IgD-negative memory B cell (primary cell): Measurements from ENCODE around the gene NKD1. TPM values are rescaled to one million over a fixed set of nuclear protein-coding genes. Genes with fewer than 3 reads are reported as not detected.

ENCODE experiments used
- H3K27ac Mint-ChIP-seq, 3 donors: one replicate each; pipeline ENCODE4 v1.8.0; 2020 to 2022; ENCODE audit warnings: mild to moderate bottlenecking in 3 of 3, mixed read lengths in 3 of 3, moderate library complexity in 1 of 3
- H3K27me3 Mint-ChIP-seq: one replicate; pipeline ENCODE4 v1.8.0; 2021; ENCODE audit warnings: mixed read lengths
- H3K36me3 Mint-ChIP-seq: one replicate; pipeline ENCODE4 v1.8.0; 2020; ENCODE audit warnings: mild to moderate bottlenecking, mixed read lengths
- H3K4me1 Mint-ChIP-seq, 3 donors: one replicate each; pipeline ENCODE4 v1.8.0; 2020 to 2022; ENCODE audit warnings: mixed read lengths in 3 of 3, mild to moderate bottlenecking in 1 of 3
- H3K4me3 Mint-ChIP-seq, 4 donors: one replicate each; pipeline ENCODE4 v1.8.0; 2020 to 2022; ENCODE audit warnings: mild to moderate bottlenecking in 4 of 4, mixed read lengths in 4 of 4, moderate library complexity in 3 of 4
- H3K9me3 Mint-ChIP-seq, 3 donors: one replicate each; pipeline ENCODE4 v1.8.0; 2020 to 2021; ENCODE audit warnings: mixed read lengths in 3 of 3, mild to moderate bottlenecking in 1 of 3
- polyA plus RNA-seq: library from polyadenylated mRNA; unstranded; fragments of 300-500 nt; fragmentation: Illumina TruSeq; gene quantifications from one replicate; pipeline ENCODE4 v1.2.3, GENCODE V29; 2021

NKD1 gene
- polyA plus RNA-seq, 1 donor from 2014 or later, result not detected

- Mint-ChIP-seq H3K4me3 (no peak overlapping the region), H3K4me1 (no peaks in the 10 kb centered on the region), H3K27me3 (no peaks in the 10 kb centered on the region), H3K36me3 (no peaks in the 10 kb centered on the region), H3K9me3 (no peaks in the 10 kb centered on the region), H3K27ac (no peak overlapping the region)
Observed at GRCh38 chr16:50598256-50598894, 50.2 kb downstream of the NKD1 start.

- Mint-ChIP-seq H3K4me3 (peak overlapping the region in 1 of 4 donors; percentile 17), H3K9me3 (no peaks in the 10 kb centered on the region)
Observed at GRCh38 chr16:50598936-50599361, 50.8 kb downstream of the NKD1 start.

DNA sequence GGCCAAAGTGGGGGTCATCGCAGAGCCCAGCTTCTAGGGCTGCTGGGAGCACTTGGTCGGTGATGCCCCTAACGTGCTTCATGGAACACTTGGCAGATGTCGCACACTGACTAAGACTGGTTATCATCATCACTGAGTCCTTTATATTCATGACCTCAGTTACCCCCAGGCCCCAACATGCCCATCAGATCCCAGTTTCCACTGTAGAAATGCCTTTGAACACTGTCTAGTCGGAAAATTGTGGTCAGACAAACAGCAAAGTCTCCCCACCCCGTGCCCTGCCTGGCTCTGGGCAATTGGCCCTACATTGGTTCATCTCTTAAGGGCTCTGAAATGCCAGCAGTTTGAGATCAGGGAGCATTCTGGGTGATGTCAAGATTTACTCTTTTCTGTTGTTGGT lies 51.3 kb downstream of the NKD1 start:
- H3K27ac Mint-ChIP-seq, result peak overlapping the region in 1 of 3 donors; percentile 73

More at GRCh38 chr16:50598936-50599361, 50.8 kb downstream of the NKD1 start:
- no peaks in the 10 kb centered on the region for H3K36me3 Mint-ChIP-seq
- H3K27me3 Mint-ChIP-seq, result no peaks in the 10 kb centered on the region
- no peak overlapping the region for H3K27ac Mint-ChIP-seq
- H3K4me1 Mint-ChIP-seq, result no peaks in the 10 kb centered on the region

GRCh38 chr16:50600582-50601283 lies 52.5 kb downstream of the NKD1 start:
- H3K27ac Mint-ChIP-seq, result peak overlapping the region in 1 of 3 donors; percentile 31
- H3K36me3 Mint-ChIP-seq, result no peaks in the 10 kb centered on the region
- no peaks in the 10 kb centered on the region for H3K9me3 Mint-ChIP-seq
- H3K4me1 Mint-ChIP-seq, result no peaks in the 10 kb centered on the region
- no peaks in the 10 kb centered on the region for H3K27me3 Mint-ChIP-seq
- no peak overlapping the region for H3K4me3 Mint-ChIP-seq

More for the DNA sequence above, 51.3 kb downstream of the NKD1 start:
- Mint-ChIP-seq H3K27me3 (no peaks in the 10 kb centered on the region), H3K4me3 (no peak overlapping the region), H3K4me1 (no peaks in the 10 kb centered on the region), H3K9me3 (no peaks in the 10 kb centered on the region), H3K36me3 (no peaks in the 10 kb centered on the region)

DNA sequence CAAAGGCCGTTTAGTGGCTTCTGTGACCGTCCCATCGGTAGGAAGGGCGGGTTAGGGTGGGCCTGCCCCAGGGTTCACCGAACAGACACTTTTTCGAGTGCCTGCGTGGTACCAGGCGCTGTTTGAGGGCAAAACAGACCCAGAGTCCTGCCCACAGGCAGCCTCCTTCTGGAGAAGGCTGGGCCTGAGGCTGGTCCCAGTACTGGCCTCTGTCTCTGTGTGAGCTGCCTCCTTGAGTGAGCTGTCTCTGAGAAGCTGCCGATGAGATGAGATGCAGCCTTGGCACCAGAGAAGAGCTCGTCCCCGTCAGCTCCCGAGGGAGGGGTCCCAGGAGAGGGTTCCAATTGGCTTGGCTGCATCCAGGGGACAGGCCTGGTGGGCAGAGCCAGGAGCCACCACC lies 53.1 kb downstream of the NKD1 start:
- Mint-ChIP-seq H3K36me3 (no peaks in the 10 kb centered on the region), H3K27me3 (no peaks in the 10 kb centered on the region), H3K4me3 (no peak overlapping the region), H3K9me3 (no peaks in the 10 kb centered on the region), H3K4me1 (no peaks in the 10 kb centered on the region), H3K27ac (no peak overlapping the region)

DNA sequence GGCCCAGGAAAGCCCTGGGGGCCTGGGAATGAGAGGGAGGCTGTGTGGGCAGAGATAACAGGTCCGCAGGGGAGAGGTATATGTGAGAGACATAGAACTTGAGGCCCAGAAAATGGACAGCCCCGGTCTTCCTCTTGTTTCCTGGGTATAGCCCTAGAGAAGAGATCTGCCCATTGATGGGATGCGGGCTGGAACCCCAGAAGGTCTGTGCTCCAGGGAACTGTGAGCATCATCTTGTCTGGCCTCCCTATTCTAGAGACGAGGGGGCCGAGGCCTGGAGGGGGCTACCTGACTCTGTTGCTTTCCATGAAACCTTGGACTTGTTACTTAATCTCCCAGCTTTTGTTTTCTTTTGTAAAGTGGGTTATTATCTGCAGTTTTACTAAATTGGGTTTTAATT lies 53.9 kb downstream of the NKD1 start:
- no peaks in the 10 kb centered on the region for H3K27me3 Mint-ChIP-seq
- H3K4me1 Mint-ChIP-seq, result no peaks in the 10 kb centered on the region
- H3K9me3 Mint-ChIP-seq, result no peaks in the 10 kb centered on the region
- no peaks in the 10 kb centered on the region for H3K36me3 Mint-ChIP-seq
- no peak overlapping the region for H3K4me3 Mint-ChIP-seq
- no peak overlapping the region for H3K27ac Mint-ChIP-seq

DNA sequence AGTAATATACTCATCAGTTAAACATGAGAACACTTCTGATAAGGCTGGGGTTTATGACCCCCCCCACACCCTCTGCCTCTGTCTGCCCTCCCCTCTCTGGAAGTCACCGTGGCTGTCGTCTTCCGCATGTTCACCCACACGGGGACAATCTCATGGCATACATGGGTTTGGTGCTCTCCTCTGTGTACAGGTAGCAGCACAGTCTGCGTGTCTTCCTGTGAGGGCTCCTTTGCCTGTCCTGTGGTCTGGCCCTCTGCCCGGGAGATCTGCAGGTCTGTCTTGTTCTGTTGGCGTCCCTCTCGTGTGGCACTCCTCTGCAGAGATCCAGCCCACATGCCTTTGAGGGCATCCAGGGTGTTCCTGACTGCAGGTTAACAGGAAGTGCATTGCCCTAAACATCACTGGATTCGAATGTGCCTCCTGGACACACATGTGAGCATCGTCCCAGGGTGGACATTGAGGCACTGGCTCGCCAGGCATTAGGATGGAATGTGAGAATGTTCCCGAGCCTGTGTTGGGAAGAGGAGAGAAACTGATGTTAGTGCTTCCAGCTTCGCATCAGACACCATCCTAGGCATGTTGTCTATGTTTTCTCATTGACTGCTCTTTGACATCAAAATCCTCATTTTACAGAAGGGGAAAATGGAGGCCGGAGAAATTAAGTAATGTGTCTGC lies 54.5 kb downstream of the NKD1 start:
- Mint-ChIP-seq H3K27ac (peak overlapping the region in 1 of 3 donors; percentile 47), H3K4me1 (no peaks in the 10 kb centered on the region), H3K9me3 (no peaks in the 10 kb centered on the region), H3K4me3 (peak overlapping the region in 1 of 4 donors; percentile 36), H3K27me3 (no peaks in the 10 kb centered on the region), H3K36me3 (no peaks in the 10 kb centered on the region)

GRCh38 chr16:50603206-50604064 lies 55.2 kb downstream of the NKD1 start:
- H3K4me3 Mint-ChIP-seq, result no peak overlapping the region
- H3K4me1 Mint-ChIP-seq, result no peaks in the 10 kb centered on the region
- H3K27ac Mint-ChIP-seq, result no peak overlapping the region
- no peaks in the 10 kb centered on the region for H3K9me3 Mint-ChIP-seq
- H3K36me3 Mint-ChIP-seq, result no peaks in the 10 kb centered on the region
- H3K27me3 Mint-ChIP-seq, result no peaks in the 10 kb centered on the region

DNA sequence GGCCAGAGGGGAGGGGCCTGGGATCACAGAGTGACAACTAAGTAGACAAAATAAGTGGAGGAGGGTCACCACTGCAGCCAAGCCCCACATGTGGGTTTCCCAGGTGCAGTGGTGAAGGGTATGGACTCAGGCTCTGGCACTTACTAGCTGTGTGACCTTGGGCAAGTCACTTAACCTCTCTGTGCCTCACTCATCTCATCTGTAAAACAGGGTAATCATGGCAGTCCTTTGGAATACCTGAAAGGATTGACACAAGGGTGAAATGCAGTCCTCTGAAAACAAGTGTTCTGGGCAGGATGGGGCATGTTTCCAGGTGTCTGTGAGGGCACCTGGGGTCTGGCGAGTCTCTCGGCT lies 55.8 kb downstream of the NKD1 start:
- Mint-ChIP-seq H3K27me3 (no peaks in the 10 kb centered on the region), H3K4me1 (no peaks in the 10 kb centered on the region), H3K4me3 (no peak overlapping the region), H3K36me3 (peaks cover 2% of the 10 kb centered on the region), H3K9me3 (no peaks in the 10 kb centered on the region), H3K27ac (no peak overlapping the region)

DNA sequence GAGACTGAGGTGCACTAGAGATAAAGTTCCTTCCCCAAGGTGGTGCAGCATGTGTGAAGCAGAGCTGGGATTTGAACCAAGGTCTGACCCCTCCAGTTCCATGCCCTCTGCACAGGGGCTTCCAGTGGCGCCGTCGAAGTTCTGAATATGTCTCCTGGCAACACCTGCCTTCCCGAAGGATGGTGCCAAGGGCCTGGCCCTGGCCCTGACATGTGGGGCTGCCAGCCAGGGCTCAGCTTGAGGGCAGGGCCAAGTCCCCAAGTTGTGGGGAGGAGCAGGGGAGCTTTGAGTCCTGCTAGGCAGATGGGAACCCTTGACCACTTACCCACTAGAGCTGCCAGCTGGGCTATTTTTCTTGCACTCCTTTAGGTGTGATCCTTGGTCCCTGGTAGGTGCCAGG lies 56.4 kb downstream of the NKD1 start:
- no peak overlapping the region for H3K4me3 Mint-ChIP-seq
- no peaks in the 10 kb centered on the region for H3K9me3 Mint-ChIP-seq
- H3K27me3 Mint-ChIP-seq, result no peaks in the 10 kb centered on the region
- H3K4me1 Mint-ChIP-seq, result no peaks in the 10 kb centered on the region
- H3K27ac Mint-ChIP-seq, result no peak overlapping the region
- H3K36me3 Mint-ChIP-seq, result peaks cover 4% of the 10 kb centered on the region

DNA sequence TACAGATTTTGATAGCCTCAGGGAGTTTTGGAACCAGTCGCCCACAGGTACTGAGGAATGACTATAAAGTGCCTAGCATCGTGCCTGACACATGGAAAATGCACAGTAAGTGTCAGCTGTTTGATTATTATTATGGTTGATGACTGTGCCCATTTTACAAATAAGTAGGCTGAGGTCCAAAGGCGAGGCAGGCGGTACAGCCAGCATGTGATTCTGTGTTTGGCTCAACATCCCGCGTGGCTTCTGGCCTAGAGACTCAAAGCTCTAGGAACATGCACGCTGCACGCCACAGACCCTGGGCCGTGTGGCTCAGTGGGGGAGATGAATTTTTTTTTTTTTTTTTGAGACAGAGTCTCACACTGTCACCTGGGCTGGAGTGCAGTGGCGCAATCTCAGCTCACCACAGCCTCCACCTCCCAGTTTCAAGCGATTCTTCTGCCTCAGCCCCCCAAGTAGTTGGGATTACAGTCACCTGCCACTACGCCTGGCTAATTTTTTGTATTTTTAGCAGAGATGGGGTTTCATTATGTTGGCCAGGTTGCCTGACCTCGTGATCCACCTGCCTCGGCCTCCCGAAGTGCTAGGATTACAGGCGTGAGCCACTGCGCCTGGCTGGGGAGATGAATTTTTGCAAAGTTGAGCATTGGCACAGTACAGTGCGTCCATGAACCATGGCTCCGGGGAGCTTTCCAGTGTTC lies 57.7 kb downstream of the NKD1 start:
- no peak overlapping the region for H3K4me3 Mint-ChIP-seq
- H3K4me1 Mint-ChIP-seq, result no peaks in the 10 kb centered on the region
- no peaks in the 10 kb centered on the region for H3K9me3 Mint-ChIP-seq
- H3K27ac Mint-ChIP-seq, result no peak overlapping the region
- H3K36me3 Mint-ChIP-seq, result peaks cover 4% of the 10 kb centered on the region
- no peaks in the 10 kb centered on the region for H3K27me3 Mint-ChIP-seq

DNA sequence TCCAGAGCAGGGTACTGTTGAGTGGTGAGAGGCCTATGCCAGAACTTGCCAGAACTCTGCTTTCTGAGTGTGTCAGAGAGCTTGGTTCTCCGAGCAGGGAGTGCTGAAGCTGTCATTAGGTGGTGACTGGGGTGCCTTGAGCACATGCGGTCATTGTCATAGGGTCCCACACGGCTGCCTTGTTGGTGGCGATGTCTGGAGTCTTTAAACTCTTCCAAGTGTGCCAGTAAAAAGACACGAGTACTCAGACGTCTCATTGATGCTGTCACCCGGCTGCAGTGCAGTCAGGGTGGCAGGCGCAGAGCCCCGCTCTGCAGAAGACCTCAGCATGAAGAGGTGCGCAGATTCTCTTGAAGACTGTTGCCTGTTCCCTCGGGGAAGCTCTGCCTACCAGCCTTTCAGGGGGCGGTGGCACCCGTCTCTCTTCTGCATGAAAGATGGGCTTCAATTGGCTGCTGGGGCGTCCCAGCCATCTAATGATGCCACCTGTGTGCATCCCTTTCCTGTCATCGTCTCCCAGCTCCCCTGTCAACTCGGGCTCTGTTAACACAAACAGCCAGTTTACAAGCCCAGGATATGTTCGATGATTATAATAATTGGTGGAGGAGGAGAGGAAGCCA lies 58.3 kb downstream of the NKD1 start:
- peaks cover 4% of the 10 kb centered on the region for H3K36me3 Mint-ChIP-seq
- no peak overlapping the region for H3K4me3 Mint-ChIP-seq
- H3K4me1 Mint-ChIP-seq, result no peaks in the 10 kb centered on the region
- no peaks in the 10 kb centered on the region for H3K27me3 Mint-ChIP-seq
- H3K9me3 Mint-ChIP-seq, result no peaks in the 10 kb centered on the region
- no peak overlapping the region for H3K27ac Mint-ChIP-seq

- Mint-ChIP-seq H3K36me3 (peaks cover 4% of the 10 kb centered on the region), H3K9me3 (no peaks in the 10 kb centered on the region), H3K4me3 (no peak overlapping the region), H3K4me1 (no peaks in the 10 kb centered on the region), H3K27me3 (no peaks in the 10 kb centered on the region), H3K27ac (no peak overlapping the region)
Observed at GRCh38 chr16:50607051-50607431, 58.8 kb downstream of the NKD1 start.

GRCh38 chr16:50607447-50607846 lies 59.3 kb downstream of the NKD1 start:
- Mint-ChIP-seq H3K9me3 (no peaks in the 10 kb centered on the region), H3K27me3 (peaks cover under 1% of the 10 kb centered on the region), H3K4me1 (no peaks in the 10 kb centered on the region), H3K4me3 (no peak overlapping the region), H3K27ac (no peak overlapping the region), H3K36me3 (peaks cover 4% of the 10 kb centered on the region)
